MCF 10A (cell line): ENCODE results near the gene UTP18. TPM values are rescaled to one million over a fixed set of nuclear protein-coding genes. Genes with fewer than 3 reads are reported as not detected.

Source experiments
- BruUV-seq: library from RNA; stranded (reverse); fragments of 400-500 nt; replicated peaks from 2 replicates; lab custom pipeline; 2021; lab: Mats Ljungman, UMichigan
- CTCF ChIA-PET: fragments of 300-600 bp; sonication (Branson Sonifier 250); formaldehyde crosslinking; extraction: SDS; loops from one replicate; lab custom pipeline; 2021; ENCODE audit warnings: antibody characterized with exemption, inconsistent platforms; lab: Yijun Ruan, JAX
- POLR2A ChIA-PET: fragments of 300-600, 350-650 bp; sonication (Branson Sonifier 250); formaldehyde crosslinking; extraction: SDS; loops from one replicate; lab custom pipeline; 2020; ENCODE audit warnings: antibody characterized with exemption, inconsistent platforms; lab: Yijun Ruan, JAX
- DNase-seq: peaks from one replicate; pipeline ENCODE4 v3.0.0-alpha.2; 2018; ENCODE audit not compliant: unreplicated experiment
- H3K27ac Mint-ChIP-seq: one replicate; pipeline ENCODE4 v1.8.0; 2022; ENCODE audit warnings: mild to moderate bottlenecking, low read depth, mixed read lengths; ENCODE audit not compliant: unreplicated experiment
- H3K27me3 Mint-ChIP-seq: one replicate; pipeline ENCODE4 v1.8.0; 2022; ENCODE audit warnings: mixed read lengths; ENCODE audit not compliant: insufficient read depth, unreplicated experiment
- H3K36me3 Mint-ChIP-seq: one replicate; pipeline ENCODE4 v1.8.0; 2022; ENCODE audit warnings: mild to moderate bottlenecking, moderate library complexity, mixed read lengths; ENCODE audit not compliant: insufficient read depth, unreplicated experiment
- H3K4me1 Mint-ChIP-seq: one replicate; pipeline ENCODE4 v1.8.0; 2022; ENCODE audit warnings: mixed read lengths; ENCODE audit not compliant: insufficient read depth, unreplicated experiment
- H3K4me3 Mint-ChIP-seq: one replicate; pipeline ENCODE4 v1.8.0; 2022; ENCODE audit warnings: mild to moderate bottlenecking, moderate library complexity, mixed read lengths; ENCODE audit not compliant: unreplicated experiment
- H3K9me3 Mint-ChIP-seq: one replicate; pipeline ENCODE4 v1.8.0; 2022; ENCODE audit warnings: mixed read lengths; ENCODE audit not compliant: unreplicated experiment
- intact Hi-C: fragments of 100-400 bp; cut with micrococcal nuclease; formaldehyde crosslinking; loops from 2 replicates; pipeline ENCODE4 v1.14.1; 2022
- total RNA-seq: library from RNA; stranded (reverse); gene quantifications from 2 replicates; pipeline ENCODE4 v1.2.3, GENCODE V29; 2022
- TF ChIP-seq, protein P1 (sequence below): fragments of 200-600 bp; IDR thresholded peaks from one replicate; pipeline ENCODE4 v1.8.0; 2022; ENCODE audit warnings: antibody characterized with exemption, mild to moderate bottlenecking; ENCODE audit not compliant: unreplicated experiment

UTP18 gene
- total RNA-seq, 1 experiment from 2014 or later = 27.8 TPM

DNA sequence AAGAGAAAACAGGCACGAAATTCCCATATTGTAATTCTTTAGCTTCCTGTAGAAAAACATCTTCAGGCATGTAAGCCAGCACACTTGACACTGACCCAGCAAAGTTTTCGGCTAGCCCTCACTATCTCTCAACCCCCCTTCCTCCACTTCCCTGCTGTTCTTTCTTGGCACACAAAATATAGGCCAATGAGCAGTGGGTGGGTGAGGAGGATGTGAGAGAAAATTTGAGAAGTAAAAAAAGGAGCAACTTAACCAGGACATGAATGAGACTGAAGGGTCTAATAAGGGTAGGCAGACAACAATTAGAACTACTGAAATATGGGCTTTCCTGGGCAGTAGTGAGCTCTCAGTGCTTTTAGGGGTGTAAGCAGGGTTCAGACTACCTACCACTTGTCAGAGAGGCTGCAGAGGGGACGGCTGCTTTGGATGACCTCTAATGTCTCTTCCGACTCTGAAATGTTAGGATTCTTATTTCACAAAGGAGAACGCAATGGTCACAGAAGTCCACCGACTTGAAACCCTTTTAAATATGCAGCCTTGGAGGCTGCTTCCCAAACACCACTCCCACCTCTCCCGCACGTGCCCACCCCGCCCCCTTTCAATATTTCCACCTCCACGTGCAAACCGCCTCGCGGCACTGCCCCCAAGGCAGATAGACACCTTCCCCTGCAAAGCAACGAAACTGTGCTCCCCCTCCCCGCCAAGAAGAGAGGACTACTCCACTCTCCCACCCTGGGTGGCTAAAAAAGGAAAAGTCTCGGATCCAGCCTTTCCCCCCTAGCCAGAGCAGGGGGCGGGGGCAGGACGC, 1.4 kb upstream of the UTP18 start:
- Mint-ChIP-seq H3K4me3 (peak overlapping the region; percentile 74), H3K27ac (peak overlapping the region; percentile 96), H3K4me1 (peaks cover 35% of the 10 kb centered on the region), H3K9me3 (no peaks in the 10 kb centered on the region), H3K27me3 (no peaks in the 10 kb centered on the region), H3K36me3 (peaks cover 50% of the 10 kb centered on the region)
- POLR2A ChIA-PET = interaction anchor here (0.9 to 2.2 kb wide), 9 partner anchors 10 to 140 kb away, joined by 3 to 8 read pairs (median 4); partner anchors contain the start of genes NME1 and NME2
- BruUV-seq = no TSS peak
- no peak for DNase-seq
- TF ChIP-seq, protein P1, sequence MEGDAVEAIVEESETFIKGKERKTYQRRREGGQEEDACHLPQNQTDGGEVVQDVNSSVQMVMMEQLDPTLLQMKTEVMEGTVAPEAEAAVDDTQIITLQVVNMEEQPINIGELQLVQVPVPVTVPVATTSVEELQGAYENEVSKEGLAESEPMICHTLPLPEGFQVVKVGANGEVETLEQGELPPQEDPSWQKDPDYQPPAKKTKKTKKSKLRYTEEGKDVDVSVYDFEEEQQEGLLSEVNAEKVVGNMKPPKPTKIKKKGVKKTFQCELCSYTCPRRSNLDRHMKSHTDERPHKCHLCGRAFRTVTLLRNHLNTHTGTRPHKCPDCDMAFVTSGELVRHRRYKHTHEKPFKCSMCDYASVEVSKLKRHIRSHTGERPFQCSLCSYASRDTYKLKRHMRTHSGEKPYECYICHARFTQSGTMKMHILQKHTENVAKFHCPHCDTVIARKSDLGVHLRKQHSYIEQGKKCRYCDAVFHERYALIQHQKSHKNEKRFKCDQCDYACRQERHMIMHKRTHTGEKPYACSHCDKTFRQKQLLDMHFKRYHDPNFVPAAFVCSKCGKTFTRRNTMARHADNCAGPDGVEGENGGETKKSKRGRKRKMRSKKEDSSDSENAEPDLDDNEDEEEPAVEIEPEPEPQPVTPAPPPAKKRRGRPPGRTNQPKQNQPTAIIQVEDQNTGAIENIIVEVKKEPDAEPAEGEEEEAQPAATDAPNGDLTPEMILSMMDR = no peak
- CTCF ChIA-PET = interaction anchor here (1.3 kb wide), 1 partner anchor 73 kb away, joined by 4 read pairs; no protein-coding TSS in a partner anchor
- intact Hi-C loops = no loop called here

DNA sequence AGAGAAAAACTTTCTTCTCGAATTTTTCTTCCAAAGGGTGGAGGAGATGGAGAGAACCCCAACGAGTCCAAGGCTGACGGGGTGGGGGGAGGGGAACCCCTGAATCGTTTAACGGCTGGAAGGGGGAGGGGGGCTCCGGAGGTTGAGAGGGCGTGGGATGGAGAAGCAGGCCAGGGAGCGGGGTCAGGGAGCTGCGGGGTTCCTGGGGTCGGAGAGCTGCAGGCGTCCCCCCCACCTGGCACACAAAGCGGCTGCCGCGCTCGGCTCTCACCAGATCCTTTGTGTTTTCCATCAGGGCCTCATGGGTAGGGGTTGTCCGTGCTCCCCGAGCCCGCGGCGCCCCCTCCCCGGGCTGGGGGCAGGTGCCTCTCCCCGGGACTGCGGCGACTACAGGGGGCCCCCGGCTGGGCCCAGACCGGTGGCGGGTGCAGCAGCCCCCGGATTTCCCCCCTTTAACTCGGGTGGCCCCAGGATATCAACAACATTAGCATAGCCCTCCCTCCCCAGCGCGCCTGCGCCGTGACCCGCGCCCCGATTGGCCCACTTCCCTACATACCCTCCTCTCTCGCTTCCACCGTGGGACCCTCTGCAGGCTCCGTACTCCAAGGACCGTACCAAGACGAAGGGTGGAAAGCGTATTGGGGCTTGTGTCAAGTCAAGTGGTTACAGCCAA, 646 bp upstream of the UTP18 start, which contains the start of gene MBTD1:
MBTD1 (minus strand) TSS at position 486 of the 673 bp plus-strand sequence. CDS start 34,888 bp downstream, outside the sequence.
- peak; percentile 96 for DNase-seq
- Mint-ChIP-seq H3K4me3 (peak within 1 kb of the TSS; percentile 74), H3K27ac (peak within 1 kb of the TSS; percentile 96), H3K36me3 (peaks cover 50% of the 10 kb centered on the region), H3K4me1 (peaks cover 35% of the 10 kb centered on the region), H3K9me3 (no peaks in the 10 kb centered on the region), H3K27me3 (no peaks in the 10 kb centered on the region)
- TF ChIP-seq, protein P1 = no peak
- POLR2A ChIA-PET = interaction anchor here (1.7 to 2.2 kb wide), 2 partner anchors 94 to 106 kb away, joined by 4 to 8 read pairs; partner anchors contain the start of genes NME1 and NME2
- no TSS peak for BruUV-seq
- intact Hi-C loops = loop anchor here (2.0 kb wide), 1 partner anchor 93 kb away; the partner anchor contains the start of gene NME2
- CTCF ChIA-PET = no interaction called here

DNA sequence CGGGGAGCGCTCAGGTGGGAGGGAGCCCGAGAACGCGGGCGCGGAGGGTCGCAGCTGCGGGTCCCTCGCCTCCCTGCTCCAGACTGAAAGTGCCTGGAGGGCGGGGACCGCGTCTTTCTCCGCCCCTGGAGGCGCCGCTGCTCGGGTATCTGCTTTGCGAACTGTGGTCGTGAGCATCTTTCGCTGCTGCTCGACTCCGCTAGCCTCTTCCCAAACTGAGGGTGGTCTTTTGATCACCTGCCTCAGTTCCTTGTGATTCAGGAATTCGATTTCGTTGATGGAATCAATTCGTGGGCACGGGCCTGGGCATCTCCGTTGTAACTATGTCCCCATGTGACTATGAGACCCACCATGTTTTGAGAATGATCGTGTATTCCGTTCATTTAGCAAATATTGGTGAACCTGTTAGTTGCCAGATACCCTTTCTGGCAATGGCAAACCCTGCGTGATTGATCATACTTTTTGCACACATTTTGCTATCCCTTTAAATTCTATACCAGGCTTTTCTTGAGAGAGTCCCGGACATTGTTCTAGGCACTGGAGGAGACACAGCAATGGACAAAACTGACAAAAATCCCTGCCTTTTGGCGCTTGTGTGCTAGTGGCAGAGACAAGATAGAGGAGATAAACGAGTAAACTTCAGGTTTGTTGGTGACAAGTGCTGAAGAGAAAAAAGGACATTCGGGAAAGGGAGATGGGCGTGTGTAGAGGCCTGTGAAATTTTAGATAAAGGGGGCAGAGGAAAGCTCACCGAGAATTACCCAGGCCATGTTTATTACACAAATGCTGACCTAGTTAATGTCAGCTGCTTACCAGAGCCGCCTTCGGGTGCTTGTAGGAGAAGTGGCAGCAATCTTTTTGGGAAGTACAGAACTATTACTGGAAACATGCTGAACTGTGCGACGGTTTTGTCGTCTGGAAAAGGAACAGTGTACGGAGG, 948 bp downstream of the UTP18 start:
- TSS peak; percentile 31 for BruUV-seq
- no peaks in the 10 kb centered on the region for H3K27me3 Mint-ChIP-seq
- H3K4me3 Mint-ChIP-seq = peak overlapping the region; percentile 74
- no peaks in the 10 kb centered on the region for H3K9me3 Mint-ChIP-seq
- H3K4me1 Mint-ChIP-seq = peaks cover 40% of the 10 kb centered on the region
- intact Hi-C loops = loop anchor here (2.0 kb wide), 1 partner anchor 94 kb away; the partner anchor contains the start of gene NME2
- H3K27ac Mint-ChIP-seq = no peak overlapping the region
- H3K36me3 Mint-ChIP-seq = peaks cover 51% of the 10 kb centered on the region
- DNase-seq = no peak
- ChIA-PET CTCF (interaction anchor here (0.8 kb wide), 1 partner anchor 11 kb away, joined by 4 read pairs; no protein-coding TSS in a partner anchor), POLR2A (interaction anchor here (0.6 to 2.3 kb wide), 14 partner anchors 10 to 1584 kb away, joined by 3 to 11 read pairs (median 3); partner anchors contain the start of gene NME2)
- TF ChIP-seq, protein P1 = no peak
